HG03432 (cell line): Measurements from ENCODE around the gene NECAB2.
"Not testable (repeated sequence)": the region's sequence is repeated elsewhere in the genome, so short reads cannot be mapped to it uniquely, and the experiment has no call there.

Experiments used
- ATAC-seq: cut with Tn5 transposase; IDR thresholded peaks from one replicate; pipeline ENCODE4 v1.9.1; 2021; ENCODE audit warnings: mild to moderate bottlenecking, moderate library complexity; ENCODE audit not compliant: unreplicated experiment

NECAB2 gene

GRCh38 chr16:83935858-83936255, 32.2 kb upstream of the NECAB2 start:
- ATAC-seq = no peak

GRCh38 chr16:83936581-83937165, 31.4 kb upstream of the NECAB2 start:
- no peak for ATAC-seq

- no peak for ATAC-seq
These were observed 30.8 kb upstream of the NECAB2 start for GRCh38 chr16:83937267-83937666.

- no peak for ATAC-seq
These were observed 29.8 kb upstream of the NECAB2 start for GRCh38 chr16:83937922-83938885.

GRCh38 chr16:83939266-83939855, 28.7 kb upstream of the NECAB2 start:
- ATAC-seq = no peak

GRCh38 chr16:83940119-83940518, 27.9 kb upstream of the NECAB2 start:
- no peak for ATAC-seq

GRCh38 chr16:83940630-83941378, 27.2 kb upstream of the NECAB2 start:
- ATAC-seq = no peak

- not testable (repeated sequence) for ATAC-seq
These were observed 26.5 kb upstream of the NECAB2 start for GRCh38 chr16:83941546-83941945.

GRCh38 chr16:83942074-83942473, 26.0 kb upstream of the NECAB2 start:
- ATAC-seq = no peak

GRCh38 chr16:83942815-83943515, 25.1 kb upstream of the NECAB2 start:
- ATAC-seq = no peak

GRCh38 chr16:83943516-83944050, 24.5 kb upstream of the NECAB2 start:
- ATAC-seq = no peak

- ATAC-seq = no peak
These were observed 22.5 kb upstream of the NECAB2 start for GRCh38 chr16:83945587-83945986.

GRCh38 chr16:83946154-83946780, 21.8 kb upstream of the NECAB2 start:
- no peak for ATAC-seq

GRCh38 chr16:83946781-83947566, 21.1 kb upstream of the NECAB2 start:
- ATAC-seq = no peak

GRCh38 chr16:83947642-83948234, 20.3 kb upstream of the NECAB2 start:
- ATAC-seq = no peak

- no peak for ATAC-seq
These were observed 18.9 kb upstream of the NECAB2 start for GRCh38 chr16:83948914-83949723.

- ATAC-seq = no peak
These were observed 18.4 kb upstream of the NECAB2 start for GRCh38 chr16:83949724-83950001.

- not testable (repeated sequence) for ATAC-seq
These were observed 17.1 kb upstream of the NECAB2 start for GRCh38 chr16:83950862-83951399.
